OCI-LY1 (cell line): Measurements from ENCODE around the gene AIF1L.

Source experiments
- EZH2 ChIP-seq: fragments of 200-600 bp; sonication (generic), shearing (Covaris generic); IDR thresholded peaks from 2 replicates; pipeline ENCODE4 v1.8.0; 2017; ENCODE audit warnings: borderline replicate concordance, mixed run types, mild to moderate bottlenecking, antibody characterized with exemption, low read length, moderate library complexity, mixed read lengths
- TF ChIP-seq, protein P1 (sequence below): fragments of 200-600 bp; sonication (generic), shearing (Covaris generic); IDR thresholded peaks from 2 replicates; pipeline ENCODE4 v1.5.1; 2017; ENCODE audit warnings: mild to moderate bottlenecking, antibody characterized with exemption, low read length, moderate library complexity, mixed read lengths

DNA sequence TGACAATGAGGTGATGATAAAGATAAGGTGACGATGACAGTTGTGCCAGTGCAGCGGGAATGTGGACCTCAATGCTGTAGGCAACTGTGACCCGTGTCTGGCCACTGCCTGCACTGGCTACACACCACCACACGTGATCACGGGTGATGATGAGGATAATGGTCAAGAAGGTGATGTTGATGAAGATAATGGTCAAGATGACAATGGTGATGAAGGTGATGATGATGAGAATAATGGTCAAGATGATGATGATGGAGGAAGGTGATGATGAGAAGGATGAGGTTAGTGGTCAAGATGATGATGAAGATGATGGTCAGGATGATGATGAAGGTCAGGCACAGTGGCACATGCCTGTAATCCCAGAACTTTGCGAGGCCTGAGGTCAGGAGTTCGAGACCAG, 30.7 kb upstream of the AIF1L start:
- TF ChIP-seq, protein P1, sequence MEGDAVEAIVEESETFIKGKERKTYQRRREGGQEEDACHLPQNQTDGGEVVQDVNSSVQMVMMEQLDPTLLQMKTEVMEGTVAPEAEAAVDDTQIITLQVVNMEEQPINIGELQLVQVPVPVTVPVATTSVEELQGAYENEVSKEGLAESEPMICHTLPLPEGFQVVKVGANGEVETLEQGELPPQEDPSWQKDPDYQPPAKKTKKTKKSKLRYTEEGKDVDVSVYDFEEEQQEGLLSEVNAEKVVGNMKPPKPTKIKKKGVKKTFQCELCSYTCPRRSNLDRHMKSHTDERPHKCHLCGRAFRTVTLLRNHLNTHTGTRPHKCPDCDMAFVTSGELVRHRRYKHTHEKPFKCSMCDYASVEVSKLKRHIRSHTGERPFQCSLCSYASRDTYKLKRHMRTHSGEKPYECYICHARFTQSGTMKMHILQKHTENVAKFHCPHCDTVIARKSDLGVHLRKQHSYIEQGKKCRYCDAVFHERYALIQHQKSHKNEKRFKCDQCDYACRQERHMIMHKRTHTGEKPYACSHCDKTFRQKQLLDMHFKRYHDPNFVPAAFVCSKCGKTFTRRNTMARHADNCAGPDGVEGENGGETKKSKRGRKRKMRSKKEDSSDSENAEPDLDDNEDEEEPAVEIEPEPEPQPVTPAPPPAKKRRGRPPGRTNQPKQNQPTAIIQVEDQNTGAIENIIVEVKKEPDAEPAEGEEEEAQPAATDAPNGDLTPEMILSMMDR = no peak
- no peak for TF ChIP-seq EZH2
